ENCODE data around the gene SLC5A2.

The SLC5A2 gene

DNA sequence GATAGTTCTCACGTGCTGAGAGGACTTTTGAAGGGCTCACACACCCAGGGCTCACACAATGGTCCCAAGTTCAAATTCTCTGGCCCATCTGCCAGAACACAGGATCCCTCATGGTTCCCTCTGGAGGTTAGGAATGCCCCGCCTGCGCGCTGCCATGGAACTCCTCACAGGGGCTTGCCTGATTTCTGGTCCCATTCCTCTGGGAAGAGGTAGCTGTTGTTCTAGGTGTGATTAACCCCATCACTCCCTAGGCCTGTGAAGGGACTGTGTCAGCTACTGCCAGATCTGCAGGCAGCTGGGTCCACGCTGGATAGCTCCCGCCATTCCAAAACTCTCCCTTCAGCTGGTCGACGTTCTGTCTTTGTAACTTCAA is 25.9 kb upstream of the SLC5A2 start:
- H3K27ac ChIP-seq = no peak overlapping the region
- TF ChIP-seq, protein P1, sequence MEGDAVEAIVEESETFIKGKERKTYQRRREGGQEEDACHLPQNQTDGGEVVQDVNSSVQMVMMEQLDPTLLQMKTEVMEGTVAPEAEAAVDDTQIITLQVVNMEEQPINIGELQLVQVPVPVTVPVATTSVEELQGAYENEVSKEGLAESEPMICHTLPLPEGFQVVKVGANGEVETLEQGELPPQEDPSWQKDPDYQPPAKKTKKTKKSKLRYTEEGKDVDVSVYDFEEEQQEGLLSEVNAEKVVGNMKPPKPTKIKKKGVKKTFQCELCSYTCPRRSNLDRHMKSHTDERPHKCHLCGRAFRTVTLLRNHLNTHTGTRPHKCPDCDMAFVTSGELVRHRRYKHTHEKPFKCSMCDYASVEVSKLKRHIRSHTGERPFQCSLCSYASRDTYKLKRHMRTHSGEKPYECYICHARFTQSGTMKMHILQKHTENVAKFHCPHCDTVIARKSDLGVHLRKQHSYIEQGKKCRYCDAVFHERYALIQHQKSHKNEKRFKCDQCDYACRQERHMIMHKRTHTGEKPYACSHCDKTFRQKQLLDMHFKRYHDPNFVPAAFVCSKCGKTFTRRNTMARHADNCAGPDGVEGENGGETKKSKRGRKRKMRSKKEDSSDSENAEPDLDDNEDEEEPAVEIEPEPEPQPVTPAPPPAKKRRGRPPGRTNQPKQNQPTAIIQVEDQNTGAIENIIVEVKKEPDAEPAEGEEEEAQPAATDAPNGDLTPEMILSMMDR (IDR thresholded peaks at IDR 0.05) = no peak
- DNase-seq (ENCODE audit: low spot score) = no peak
- H3K4me3 ChIP-seq = peak overlapping the region; percentile 77

DNA sequence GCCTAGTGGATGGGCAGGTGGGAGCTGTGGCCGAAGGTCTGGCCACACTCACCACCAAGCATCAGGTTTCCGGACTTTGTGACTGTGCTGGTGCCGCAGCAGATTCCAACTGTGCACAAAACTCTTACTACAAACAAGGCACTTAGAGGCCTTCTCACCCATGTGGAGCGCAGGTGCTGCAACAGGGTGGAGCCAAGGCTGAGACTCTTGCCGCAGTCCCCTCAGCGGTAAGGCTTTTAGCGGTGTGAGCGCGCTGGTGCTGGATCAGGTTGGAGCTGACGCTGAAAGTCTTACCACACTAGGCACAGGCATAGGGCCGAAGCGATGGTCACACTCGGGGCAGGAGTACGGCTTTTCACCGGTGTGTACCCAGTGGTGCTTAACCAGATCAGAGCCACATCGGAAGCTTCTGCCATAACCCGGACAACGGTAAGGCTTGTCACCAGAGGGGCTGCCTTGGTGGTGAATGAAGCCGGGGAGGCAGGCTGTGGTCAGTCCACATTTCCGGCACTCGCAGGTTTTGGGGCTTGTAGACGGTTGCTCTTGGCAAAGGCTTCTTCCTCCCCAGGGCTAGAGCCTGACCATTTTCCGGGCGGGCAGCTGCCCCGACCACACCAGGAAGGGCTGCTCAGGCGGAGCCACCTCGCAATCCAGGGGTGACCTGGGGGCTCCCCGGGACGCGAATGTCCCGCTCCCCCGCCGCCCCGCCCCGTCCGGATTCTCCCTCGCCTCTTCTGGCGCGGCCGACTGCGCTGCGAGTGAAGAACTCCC is 24.7 kb upstream of the SLC5A2 start:
- no peak for DNase-seq (ENCODE audit: low spot score)
- H3K4me3 ChIP-seq = peak overlapping the region; percentile 77
- H3K27ac ChIP-seq = peak overlapping the region; percentile 90 to 98
- TF ChIP-seq, protein P1 (IDR thresholded peaks at IDR 0.05) = no peak

DNA sequence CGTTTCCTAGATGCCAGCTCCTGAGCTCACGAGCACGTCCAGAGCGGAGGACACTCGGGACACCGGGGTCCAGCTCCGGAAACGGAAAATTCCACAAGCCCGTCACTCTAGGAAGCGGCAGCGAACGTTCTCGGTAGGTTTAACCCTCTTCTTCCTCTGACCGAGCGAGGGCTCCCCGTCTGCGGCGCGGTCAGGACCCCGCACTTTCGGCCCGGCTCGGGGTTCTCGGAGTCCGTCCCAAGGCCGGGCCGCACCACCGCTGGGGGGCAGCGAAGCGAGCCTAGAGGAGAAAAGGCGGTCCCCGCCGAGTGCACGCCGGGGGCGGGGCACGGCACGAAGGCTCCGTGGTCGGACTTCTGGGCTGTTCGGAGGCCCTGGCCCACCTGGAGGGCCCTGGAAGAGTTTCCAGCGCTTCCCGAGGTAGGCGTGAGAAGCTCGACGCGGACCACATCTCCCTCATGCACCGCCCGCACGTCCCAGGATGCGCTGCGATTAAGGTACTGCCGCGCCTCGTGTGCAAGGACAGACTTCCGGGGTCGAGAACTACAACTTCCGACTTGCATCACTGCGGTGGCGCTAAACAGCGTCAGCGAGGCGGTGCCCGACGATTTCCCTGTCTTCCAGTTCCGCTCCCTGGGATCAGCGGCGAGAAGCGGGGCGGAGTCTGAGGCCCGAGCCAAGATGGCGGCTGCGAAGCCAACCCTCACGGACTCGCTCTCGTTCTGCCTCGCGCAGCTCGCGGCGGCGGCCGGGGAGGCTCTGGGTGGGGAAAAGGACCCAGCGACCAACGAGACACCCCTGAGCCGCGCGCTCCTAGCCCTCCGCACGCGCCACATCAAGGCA is 23.9 kb upstream of the SLC5A2 start, which contains the start of gene ARMC5:
ARMC5 (plus strand) TSS at position 658 of the 843 bp plus-strand sequence; CDS start at position 682, 24 bp downstream.
- DNase-seq (ENCODE audit: low spot score) = peak; percentile 98
- TF ChIP-seq, protein P1 (IDR thresholded peaks at IDR 0.05) = peak; percentile 18
- peak within 1 kb of the TSS; percentile 77 for H3K4me3 ChIP-seq

DNA sequence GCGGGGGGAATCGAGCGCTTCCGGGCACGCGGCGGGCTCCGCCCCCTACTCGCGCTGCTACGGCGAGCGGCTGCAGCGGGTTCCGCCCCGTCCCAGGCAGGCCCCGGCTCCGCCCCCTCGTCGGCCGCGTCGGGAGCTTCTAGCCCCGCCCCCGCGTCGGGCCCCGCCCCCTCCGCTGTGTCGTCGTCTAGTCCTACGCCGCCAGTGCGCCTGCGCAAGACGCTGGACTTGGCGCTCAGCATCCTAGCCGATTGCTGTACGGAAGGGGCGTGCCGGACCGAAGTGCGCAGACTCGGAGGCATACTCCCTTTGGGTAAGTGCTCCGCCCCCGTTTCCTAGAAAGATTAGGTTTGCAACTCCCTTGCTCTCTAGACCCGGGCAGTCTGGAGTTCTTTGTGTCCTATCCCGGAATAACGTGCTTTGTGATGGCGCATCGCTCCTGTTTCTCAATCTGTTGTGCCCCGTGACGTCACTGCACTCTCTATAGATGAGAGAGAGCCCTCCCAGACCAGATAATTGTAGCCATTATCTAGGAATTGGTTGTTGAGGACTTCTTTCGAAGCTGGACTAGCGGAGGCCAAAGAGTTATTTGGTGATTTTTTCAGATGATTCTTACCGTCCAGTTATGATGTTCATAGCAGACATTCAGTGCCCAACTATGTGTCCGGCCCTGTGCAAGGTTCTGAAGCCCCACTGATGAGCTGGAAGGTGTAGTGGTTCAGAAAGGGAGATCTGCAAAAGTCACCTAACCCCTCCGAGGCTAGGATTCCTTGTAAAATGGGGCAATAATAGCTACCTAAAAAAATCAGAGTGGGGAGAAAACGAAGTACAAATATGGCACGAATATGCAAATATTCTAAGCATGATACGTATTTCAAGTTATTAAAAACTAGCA is 23.0 kb upstream of the SLC5A2 start:
- Histone ChIP-seq H3K4me3 (peak overlapping the region; percentile 77), H3K27ac (peak overlapping the region; percentile 90 to 98)
- TF ChIP-seq, protein P1 (IDR thresholded peaks at IDR 0.05) = no peak
- DNase-seq (ENCODE audit: low spot score) = peak; percentile 100

More for the DNA sequence above, 23.9 kb upstream of the SLC5A2 start, which contains the start of gene ARMC5:
- H3K27ac ChIP-seq = peak within 1 kb of the TSS; percentile 90 to 98

DNA sequence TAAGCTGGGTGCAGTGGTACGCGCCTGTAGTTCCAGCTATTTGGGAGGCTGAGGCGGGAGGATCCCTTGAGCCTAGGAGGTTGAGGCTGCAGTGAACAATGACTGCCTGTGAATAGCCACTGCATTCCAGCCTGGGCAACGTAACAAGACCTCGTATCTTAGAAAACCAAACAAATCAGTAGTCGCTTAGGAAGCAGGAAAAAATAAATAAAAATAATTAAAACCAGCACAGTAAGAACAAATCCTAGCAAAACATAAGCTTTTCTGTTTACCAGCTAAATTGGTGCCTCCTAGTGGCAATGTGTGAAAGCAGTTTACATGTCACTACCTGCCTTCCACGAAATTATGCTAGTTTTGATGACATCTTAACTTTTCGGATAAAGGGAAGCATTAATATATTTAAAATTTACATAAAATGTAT is 22.3 kb upstream of the SLC5A2 start:
- Histone ChIP-seq H3K27ac (peak overlapping the region; percentile 90 to 98), H3K4me3 (peak overlapping the region; percentile 77)
- TF ChIP-seq, protein P1 (IDR thresholded peaks at IDR 0.05) = peak; percentile 42
- DNase-seq (ENCODE audit: low spot score) = no peak

DNA sequence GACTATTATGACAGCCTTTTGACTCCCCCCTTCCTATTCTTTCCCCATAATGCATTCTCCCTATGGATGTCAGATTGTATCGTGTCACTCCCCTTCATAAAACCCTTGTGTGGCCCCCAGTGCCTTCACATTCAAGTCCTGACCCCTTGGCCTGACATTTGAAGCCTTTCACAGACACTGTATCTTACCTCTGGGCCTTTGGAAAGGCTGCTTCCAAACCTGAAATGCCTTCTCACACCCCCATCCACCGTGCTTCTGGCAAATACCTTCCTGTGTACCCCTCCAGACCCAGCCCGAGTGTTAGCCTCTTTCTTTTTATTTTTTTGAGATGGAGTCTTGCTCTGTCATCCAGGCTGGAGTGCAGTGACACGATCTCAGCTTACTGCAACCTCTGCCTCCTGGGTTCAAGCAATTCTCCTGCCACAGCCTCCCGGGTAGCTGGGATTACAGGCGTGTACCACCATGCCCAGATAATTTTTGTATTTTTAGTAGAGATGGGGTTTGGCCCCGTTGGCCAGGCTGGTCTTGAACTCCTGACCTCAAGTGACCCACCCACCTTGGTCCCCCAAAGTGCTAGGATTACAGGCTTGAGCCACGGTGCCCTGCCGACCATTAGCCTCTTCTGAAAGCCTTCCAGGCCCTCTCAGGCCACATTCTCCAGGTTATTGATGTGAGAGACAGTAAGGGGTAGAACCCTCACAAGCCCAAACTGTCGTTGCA is 21.6 kb upstream of the SLC5A2 start:
- Histone ChIP-seq H3K4me3 (no peak overlapping the region), H3K27ac (no peak overlapping the region)
- no peak for DNase-seq (ENCODE audit: low spot score)
- TF ChIP-seq, protein P1 (IDR thresholded peaks at IDR 0.05) = no peak
